Liver (tissue), 3 donors: Measurements from ENCODE around the gene ZNF8.

ENCODE experiments used
- CTCF ChIP-seq: fragments of 150-350 bp; IDR thresholded peaks from 2 replicates; pipeline ENCODE4 v1.5.1; 2017; ENCODE audit warnings: improper control_type of control experiment, low read depth, low read length; ENCODE audit not compliant: missing input control
- EGR1 ChIP-seq, 2 donors: IDR thresholded peaks; 2 replicates each; pipeline ENCODE4 v1.6.1; 2016 to 2018; ENCODE audit warnings: antibody characterized with exemption in 2 of 2, low read depth in 2 of 2
- GABPA ChIP-seq, 2 donors: IDR thresholded peaks in 1 of 2; conservative IDR thresholded peaks in 1 of 2; 2 replicates each; pipeline ENCODE4 v1.6.1; 2016; ENCODE audit warnings: antibody characterized with exemption in 2 of 2, mild to moderate bottlenecking in 1 of 2, moderate library complexity in 1 of 2
- HNF4A ChIP-seq, 2 donors: conservative IDR thresholded peaks; 2 replicates each; pipeline ENCODE4 v1.6.1; 2016; ENCODE audit warnings: antibody characterized with exemption in 2 of 2, mild to moderate bottlenecking in 2 of 2
- JUND ChIP-seq, 2 donors: IDR thresholded peaks; 2 replicates each; pipeline ENCODE4 v1.6.1; 2016; ENCODE audit warnings: antibody characterized with exemption in 2 of 2
- RAD21 ChIP-seq, 2 donors: IDR thresholded peaks; 2 replicates each; pipeline ENCODE4 v1.6.1; 2016; ENCODE audit warnings: antibody characterized with exemption in 2 of 2, mild to moderate bottlenecking in 2 of 2
- RXRA ChIP-seq, 2 donors: IDR thresholded peaks; 2 replicates each; pipeline ENCODE4 v1.6.1; 2017 to 2018; ENCODE audit warnings: antibody characterized with exemption in 2 of 2, mild to moderate bottlenecking in 1 of 2
- TAF1 ChIP-seq: conservative IDR thresholded peaks from 2 replicates; pipeline ENCODE4 v1.6.1; 2016; ENCODE audit warnings: antibody characterized with exemption, mild to moderate bottlenecking
- TF ChIP-seq, protein P1 (sequence below): IDR thresholded peaks from 2 replicates; pipeline ENCODE4 v1.6.1; 2016; ENCODE audit warnings: antibody characterized with exemption
- TF ChIP-seq, protein P2 (sequence below): IDR thresholded peaks from 2 replicates; pipeline ENCODE4 v1.6.1; 2016; ENCODE audit warnings: antibody characterized with exemption, mild to moderate bottlenecking
- TF ChIP-seq, protein P3 (sequence below): IDR thresholded peaks from 2 replicates; pipeline ENCODE4 v1.6.1; 2016; ENCODE audit warnings: antibody characterized with exemption
- donor health status: healthy.
- donor health status: healthy.

DNA sequence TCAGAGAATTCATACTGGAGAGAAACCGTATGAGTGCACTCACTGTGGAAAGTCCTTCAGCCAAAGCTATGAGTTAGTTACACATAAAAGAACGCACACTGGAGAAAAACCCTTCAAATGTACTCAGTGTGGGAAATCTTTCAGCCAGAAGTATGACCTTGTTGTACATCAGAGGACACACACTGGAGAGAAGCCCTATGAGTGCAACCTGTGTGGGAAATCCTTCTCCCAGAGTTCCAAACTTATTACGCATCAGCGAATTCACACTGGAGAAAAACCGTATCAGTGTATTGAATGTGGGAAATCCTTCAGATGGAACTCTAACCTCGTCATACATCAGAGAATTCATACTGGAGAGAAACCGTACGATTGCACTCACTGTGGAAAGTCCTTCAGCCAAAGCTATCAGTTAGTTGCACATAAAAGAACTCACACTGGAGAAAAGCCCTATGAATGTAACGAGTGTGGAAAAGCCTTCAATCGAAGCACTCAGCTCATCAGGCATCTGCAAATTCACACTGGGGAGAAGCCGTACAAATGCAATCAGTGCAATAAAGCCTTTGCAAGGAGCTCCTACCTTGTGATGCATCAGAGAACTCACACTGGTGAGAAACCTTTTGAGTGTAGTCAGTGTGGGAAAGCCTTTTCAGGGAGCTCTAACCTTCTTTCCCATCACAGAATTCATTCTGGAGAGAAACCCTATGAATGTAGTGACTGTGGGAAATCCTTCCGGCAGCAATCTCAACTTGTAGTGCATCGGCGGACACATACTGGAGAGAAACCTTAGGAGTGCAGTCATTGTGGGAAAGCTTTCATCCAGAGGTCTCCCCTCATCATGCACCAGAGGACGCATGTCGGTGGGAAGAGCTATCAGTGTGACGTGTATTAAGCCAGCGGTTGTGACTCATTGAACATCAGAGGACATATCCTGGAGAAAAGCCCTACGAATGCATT lies 16.5 kb upstream of the ZNF8 start:
- no peak for TF ChIP-seq HNF4A (conservative IDR thresholded peaks at IDR 0.05)
- no peak for TF ChIP-seq CTCF
- TF ChIP-seq, protein P1, sequence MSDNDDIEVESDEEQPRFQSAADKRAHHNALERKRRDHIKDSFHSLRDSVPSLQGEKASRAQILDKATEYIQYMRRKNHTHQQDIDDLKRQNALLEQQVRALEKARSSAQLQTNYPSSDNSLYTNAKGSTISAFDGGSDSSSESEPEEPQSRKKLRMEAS: no peak
- TF ChIP-seq JUND (IDR thresholded peaks at IDR 0.05): no peak
- no peak for TF ChIP-seq GABPA (IDR thresholded peaks at IDR 0.05 in 1 of 2, conservative IDR thresholded peaks at IDR 0.05 in 1 of 2)
- TF ChIP-seq RXRA (IDR thresholded peaks at IDR 0.05): no peak
- TF ChIP-seq RAD21 (IDR thresholded peaks at IDR 0.05): no peak
- TF ChIP-seq TAF1: no peak
- TF ChIP-seq, protein P2, sequence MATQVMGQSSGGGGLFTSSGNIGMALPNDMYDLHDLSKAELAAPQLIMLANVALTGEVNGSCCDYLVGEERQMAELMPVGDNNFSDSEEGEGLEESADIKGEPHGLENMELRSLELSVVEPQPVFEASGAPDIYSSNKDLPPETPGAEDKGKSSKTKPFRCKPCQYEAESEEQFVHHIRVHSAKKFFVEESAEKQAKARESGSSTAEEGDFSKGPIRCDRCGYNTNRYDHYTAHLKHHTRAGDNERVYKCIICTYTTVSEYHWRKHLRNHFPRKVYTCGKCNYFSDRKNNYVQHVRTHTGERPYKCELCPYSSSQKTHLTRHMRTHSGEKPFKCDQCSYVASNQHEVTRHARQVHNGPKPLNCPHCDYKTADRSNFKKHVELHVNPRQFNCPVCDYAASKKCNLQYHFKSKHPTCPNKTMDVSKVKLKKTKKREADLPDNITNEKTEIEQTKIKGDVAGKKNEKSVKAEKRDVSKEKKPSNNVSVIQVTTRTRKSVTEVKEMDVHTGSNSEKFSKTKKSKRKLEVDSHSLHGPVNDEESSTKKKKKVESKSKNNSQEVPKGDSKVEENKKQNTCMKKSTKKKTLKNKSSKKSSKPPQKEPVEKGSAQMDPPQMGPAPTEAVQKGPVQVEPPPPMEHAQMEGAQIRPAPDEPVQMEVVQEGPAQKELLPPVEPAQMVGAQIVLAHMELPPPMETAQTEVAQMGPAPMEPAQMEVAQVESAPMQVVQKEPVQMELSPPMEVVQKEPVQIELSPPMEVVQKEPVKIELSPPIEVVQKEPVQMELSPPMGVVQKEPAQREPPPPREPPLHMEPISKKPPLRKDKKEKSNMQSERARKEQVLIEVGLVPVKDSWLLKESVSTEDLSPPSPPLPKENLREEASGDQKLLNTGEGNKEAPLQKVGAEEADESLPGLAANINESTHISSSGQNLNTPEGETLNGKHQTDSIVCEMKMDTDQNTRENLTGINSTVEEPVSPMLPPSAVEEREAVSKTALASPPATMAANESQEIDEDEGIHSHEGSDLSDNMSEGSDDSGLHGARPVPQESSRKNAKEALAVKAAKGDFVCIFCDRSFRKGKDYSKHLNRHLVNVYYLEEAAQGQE: no peak
- TF ChIP-seq, protein P3, sequence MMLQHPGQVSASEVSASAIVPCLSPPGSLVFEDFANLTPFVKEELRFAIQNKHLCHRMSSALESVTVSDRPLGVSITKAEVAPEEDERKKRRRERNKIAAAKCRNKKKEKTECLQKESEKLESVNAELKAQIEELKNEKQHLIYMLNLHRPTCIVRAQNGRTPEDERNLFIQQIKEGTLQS: no peak
- no peak for TF ChIP-seq EGR1 (IDR thresholded peaks at IDR 0.05; ENCODE audit: low read depth in 2 of 2)
